Measurements from ENCODE around the gene LRP1.

GRCh38 chr12:57105011-57105753, 23.1 kb upstream of the LRP1 start:
- no peak for TF ChIP-seq CTCF (IDR thresholded peaks at IDR 0.05)
- no peak for TF ChIP-seq POLR2A (IDR thresholded peaks at IDR 0.05)
- no peak for TF ChIP-seq POLR2AphosphoS5 (IDR thresholded peaks at IDR 0.05)

Data from gastroesophageal sphincter (tissue), 3 donors.